HG02884 (cell line): Measurements from ENCODE around the gene SGPP2.
A peak's percentile ranks its signal among the peaks of the same experiment; 100 is the strongest.
"Not testable (repeated sequence)": the region's sequence is repeated elsewhere in the genome, so short reads cannot be mapped to it uniquely, and the experiment has no call there.

ENCODE experiments used
- ATAC-seq: cut with Tn5 transposase; IDR thresholded peaks from one replicate; pipeline ENCODE4 v1.9.1; 2021; ENCODE audit warnings: mild to moderate bottlenecking, moderate library complexity; ENCODE audit not compliant: unreplicated experiment

SGPP2 gene, protein sequence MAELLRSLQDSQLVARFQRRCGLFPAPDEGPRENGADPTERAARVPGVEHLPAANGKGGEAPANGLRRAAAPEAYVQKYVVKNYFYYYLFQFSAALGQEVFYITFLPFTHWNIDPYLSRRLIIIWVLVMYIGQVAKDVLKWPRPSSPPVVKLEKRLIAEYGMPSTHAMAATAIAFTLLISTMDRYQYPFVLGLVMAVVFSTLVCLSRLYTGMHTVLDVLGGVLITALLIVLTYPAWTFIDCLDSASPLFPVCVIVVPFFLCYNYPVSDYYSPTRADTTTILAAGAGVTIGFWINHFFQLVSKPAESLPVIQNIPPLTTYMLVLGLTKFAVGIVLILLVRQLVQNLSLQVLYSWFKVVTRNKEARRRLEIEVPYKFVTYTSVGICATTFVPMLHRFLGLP

DNA sequence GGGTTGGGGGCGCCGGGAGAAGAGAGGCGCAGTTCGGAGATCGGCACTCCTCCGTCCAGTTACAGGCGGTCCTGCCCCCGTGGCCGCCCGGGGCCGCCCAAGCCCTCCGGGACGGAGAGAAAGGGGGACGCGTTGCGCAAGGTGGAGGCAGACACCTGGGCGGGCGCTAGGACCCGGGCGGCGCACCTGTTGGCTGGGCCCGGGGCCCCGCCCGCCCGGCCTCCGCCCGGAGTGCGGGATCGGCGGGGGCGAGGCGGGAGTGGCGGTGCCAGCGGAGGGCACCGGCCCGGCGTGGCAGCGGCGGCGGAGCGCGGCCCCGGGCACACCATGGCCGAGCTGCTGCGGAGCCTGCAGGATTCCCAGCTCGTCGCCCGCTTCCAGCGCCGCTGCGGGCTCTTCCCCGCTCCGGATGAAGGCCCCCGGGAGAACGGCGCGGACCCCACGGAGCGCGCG, at the start of gene SGPP2:
SGPP2 (plus strand) TSS at position 268 of the 453 bp plus-strand sequence; CDS start at position 328, 60 bp downstream.
- peak; percentile 28 for ATAC-seq

DNA sequence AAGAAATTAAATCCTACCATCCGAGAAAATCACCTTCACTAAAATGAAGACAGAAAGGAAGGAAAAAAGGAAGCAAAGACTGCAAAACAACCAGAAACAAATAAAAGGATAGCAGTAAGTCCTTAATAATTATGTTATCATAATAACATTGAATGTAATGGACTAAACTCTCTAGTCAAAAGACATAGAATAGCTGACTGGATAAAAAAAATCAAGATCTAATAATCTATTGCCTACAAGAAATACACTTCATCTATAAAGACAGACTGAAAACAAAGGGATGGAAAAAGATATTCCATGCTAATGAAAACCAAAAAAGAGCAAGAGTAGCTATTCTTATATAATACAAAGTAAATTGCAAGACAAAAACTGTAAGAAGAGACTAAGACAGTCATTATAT, 48.5 kb upstream of the SGPP2 start:
- no peak for ATAC-seq

DNA sequence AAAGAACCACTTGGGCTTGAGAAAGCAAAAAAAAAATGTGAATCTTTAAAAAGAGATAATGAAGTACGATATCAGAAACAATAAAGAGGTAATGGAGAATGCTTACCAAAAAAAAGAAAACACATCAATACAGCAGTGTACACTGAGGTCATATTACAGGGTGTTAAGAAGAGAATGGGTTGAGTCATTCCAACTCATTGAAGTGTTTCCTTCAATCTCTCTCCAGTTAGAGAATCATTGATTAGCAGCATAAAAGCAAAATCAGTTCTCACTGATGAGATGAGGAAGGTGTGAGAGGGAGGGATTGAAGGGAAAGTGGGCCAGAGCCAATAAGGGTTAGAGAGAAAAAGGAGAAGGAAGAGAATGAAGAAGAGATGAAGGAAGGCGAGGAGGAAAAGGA, 43.9 kb upstream of the SGPP2 start:
- no peak for ATAC-seq

DNA sequence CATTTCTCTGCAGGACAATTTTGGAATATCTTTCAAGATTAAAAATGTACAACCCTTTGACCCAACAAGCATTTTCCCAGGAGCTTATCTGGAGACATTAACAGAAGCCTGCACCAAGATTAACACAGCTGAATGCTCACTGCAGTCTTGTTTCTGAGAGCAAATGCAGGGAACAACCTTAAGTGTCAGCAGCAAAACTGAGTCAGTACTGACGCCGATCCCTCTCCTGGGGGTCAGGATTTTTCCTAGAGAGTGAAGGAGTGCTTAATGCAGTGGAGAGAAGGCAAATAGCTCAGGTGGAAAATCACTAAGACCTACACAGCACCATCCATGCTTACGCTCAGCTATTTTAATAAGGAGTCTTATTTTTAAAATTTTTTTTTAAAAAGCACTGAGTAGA, 42.8 kb upstream of the SGPP2 start:
- ATAC-seq, result no peak

DNA sequence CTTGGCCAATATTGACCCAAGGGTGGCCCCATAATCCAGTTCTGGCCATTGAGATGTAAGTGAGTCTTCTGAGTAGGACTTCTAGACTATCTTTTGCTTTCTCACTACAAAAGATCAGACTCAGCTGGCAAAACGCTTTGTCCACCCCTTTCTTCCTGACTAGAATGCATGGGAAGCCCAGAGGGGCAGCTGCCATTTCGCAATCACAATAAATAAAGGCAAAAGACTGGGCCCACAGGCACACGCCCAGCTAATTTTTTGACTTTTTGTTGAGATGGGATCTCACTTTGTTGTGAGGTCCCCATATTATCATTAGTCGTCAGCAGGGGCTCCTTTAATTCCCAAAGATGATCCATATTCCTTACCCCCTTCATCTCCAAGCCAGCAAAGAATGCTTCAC, 41.1 kb upstream of the SGPP2 start:
- ATAC-seq, result no peak

DNA sequence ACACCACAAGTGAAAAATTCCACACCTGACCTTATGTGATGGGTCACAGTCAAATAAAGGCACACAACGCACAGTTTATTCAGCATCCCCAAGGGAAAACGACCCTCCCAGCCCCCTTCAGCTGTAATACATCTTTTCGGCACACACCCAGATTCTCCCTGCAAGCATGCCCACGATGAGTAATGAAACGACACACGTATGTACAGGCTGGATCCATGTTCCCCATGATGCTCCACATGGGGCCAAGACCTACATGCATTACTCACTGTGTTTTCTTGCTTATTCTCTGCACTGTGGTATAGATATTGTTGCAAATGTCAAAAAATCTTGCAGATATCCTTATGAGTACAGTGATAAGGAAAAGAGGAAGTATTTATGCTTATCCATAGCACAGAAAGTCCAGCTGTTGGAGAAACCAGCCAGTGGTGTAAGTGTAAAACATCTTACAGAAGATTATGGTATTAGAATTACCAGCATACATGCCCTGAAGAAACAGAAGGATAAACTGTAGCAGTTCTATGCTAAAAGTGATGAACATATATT, 32.5 kb upstream of the SGPP2 start:
- ATAC-seq, result no peak

DNA sequence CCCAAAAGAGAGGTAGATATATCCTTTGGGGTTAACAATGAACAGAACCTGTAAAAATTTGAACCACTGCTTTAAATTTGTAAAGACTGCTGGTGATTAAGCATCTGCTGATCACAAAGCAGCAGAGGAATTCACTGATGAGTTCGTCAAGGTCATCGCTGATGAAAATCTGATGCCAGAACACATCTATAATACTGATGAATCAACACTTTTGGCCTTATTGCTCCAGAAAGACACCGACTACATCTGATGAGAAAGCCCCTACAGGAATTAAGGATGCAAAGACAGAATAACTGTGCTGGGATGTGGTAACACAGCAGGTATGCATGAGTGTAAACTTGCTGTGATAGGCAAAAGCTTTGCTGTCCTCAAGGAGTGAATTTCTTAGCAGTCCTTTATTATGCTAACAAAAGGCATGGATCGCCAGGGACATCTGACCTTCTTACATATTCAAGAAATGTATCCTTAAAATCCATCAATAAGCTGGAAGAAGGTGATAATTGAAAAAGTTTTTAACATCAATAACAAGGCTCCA, 30.5 kb upstream of the SGPP2 start:
- ATAC-seq, result no peak

DNA sequence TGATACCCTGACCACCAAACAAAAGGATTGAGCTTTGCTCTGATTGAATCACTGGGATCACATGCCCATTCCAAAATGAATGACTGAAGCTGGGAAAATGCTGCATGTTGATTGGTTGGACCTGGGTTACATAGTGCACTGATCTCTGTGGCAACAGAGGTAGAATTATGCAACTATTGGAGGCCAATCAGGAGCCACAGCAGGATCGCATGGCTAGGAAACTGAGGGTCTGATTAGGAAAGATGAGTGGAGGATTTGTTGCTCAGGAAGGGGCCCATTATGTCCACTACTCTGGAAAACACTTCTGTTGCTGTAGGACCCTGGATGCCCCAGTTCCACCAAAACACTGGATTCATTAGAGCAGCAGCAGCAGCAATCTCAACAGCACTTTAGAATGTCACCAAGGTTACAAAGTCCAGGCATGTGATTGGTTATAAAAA, 25.9 kb upstream of the SGPP2 start:
- no peak for ATAC-seq

DNA sequence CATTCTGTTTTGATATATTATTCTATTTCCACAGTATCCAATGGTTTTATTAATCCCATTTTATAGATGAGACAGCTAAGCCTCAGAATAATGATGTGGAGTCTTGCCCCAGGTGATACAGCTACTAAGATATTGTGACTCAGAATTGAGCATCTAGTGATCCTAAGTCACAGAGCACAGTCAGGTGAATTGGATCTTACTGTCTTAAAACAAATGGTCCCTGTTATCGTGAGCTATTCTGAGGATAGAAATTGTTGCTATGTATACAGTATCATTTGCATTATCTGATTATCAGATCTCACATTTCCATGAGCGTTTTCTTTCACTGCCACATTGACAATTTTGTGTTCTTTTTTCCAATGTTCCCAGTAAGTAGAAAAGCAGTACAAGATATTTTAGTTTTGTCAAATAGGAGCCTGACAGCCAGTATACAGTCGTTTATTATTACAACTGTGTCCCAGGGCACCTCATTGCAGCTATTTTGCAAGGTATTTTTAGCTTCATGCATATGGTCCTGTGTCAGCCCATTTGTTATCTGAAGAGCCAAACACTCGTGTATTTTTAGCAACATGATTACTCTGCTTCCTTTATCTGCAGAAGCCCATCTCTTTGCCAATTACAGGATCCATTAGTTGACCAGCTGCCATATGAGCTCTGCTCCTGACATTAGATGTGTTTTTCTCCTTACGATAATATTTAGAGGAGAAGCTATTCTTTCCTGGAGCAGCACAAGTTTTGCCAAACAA, 25.1 kb upstream of the SGPP2 start:
- no peak for ATAC-seq

DNA sequence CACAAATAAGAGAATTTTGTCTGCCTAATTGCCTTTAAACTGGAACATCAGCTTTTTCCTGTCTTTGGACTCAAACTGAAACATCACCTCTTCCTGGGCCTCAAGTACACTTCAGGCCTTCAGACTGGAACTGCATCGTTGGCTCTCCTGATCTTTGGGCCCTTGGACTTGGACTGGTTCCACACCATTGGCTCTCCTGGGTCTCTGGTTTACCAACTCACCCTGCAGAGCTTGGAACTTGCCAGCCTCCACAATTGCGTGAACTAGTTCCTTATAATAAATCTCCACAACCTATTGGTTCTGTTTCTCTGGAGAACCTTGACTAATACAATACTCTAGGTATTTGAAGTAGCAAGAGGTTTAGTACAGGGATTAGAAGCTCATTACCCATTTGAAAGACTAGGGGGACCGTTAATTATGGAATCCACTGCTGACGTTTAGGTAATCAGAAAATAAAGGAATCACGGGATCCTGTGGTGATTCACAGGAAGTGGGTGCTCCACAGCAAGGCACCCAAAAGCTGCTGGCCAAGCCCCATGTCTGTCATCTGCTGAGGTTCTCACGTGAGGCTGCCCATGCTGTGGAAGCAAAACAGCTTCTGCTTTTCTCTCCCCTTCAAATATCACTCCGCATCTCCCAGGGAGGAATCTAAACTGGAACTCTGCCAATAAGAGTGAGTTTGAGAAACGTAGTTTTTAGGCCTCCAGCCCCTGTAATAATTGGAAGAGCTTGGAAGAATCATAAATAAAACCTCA, 20.0 kb upstream of the SGPP2 start:
- no peak for ATAC-seq

DNA sequence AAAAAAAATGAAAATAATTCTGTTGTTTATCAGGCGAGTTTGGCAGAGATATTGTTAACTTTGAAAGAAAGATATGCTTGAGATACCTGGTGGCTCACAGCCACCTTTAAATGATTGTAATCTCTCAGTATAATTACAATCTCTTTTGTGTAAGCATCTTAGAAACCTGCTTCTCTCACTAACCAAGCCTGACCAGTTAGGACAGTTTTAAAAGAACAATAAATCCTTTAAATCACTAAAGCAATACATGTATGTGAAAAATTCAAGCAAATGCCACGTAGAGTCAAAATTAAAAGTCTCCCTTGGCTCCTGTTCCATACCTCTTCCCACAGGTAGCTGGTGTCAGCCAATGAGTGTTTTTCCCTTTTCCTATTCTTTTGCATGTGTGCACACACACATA, 15.7 kb upstream of the SGPP2 start:
- no peak for ATAC-seq

DNA sequence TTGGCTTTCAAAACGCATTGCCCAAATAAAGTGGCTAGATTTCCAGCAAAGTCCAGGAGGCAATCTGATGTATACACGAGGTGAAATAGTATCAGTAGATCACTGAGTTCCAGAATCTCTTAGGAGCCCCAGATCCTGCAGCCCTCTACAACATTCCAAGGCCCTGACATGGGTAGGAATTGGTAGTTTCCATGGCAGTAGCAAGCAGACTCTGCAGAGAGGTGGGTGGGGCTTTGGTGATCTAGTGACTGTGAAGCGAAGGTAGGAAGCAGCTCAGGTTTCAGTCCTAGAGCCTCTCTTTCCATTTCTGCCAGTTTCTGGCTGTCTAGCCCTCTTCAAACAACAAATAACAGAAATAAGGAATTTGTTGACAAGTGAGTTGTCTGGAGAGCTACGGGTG, 13.8 kb upstream of the SGPP2 start:
- ATAC-seq, result no peak

DNA sequence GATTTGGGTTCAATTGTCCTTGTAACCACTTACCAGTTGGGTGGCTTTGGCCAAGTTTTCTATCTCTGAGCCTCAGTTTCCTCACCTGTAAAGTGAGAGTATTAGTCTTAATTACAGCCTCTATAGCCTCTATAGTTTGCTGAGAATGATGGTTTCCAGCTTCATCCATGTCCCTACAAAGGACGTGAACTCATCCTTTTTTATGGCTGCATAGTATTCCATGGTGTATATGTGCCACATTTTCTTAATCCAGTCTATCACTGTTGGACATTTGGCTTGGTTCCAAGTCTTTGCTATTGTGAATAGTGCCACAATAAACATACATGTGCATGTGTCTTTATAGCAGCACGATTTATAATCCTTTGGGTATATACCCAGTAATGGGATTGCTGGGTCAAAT, 12.0 kb upstream of the SGPP2 start:
- not testable (repeated sequence) for ATAC-seq

DNA sequence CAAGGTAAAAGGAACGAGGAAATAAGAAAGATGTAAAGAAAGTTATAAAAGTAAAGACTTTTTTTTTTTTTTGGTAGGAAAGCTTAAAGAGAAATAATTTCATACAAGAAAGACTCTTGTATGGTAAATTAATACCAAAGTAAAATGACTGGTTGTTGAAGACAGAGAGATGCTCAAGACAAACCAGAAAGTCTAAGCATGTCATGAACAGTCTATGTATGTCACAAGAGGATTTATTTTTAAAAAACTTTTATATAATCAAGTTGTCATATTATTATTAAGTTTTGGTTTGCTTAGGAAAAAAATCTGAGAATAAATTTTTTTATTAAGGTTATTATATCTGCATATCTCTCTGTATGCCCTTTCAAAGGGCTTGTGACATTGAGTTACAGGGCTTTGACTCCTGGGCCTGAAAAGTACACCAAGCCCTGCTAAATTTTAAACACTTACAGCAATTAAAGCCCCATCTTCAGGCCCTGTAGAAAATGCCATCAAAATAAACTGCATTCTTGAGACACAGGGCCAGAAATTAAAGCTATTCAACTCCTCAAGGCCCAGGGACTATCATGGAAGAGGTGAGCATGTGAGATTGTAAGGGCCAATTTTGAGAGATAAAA, 10.9 kb upstream of the SGPP2 start:
- ATAC-seq, result no peak

DNA sequence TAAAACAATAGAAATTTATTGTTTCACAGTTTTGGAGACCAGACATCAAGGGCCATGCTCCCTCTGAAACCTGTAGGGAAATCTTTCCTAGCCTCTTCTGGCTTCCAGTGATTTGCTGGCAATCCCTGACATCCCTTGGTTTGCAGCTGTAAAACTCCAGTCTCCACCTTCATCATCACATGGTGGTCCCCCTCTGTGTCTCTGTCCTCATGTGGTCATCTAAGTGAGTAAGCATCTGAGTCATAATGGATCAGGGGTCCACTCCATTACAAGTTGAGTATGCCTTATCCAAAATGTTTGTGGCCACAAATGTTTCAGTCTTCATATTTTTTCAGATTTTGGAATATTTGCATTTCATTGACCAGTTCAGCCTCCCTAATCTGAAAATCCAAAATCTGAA, 5.6 kb upstream of the SGPP2 start:
- ATAC-seq, result no peak

DNA sequence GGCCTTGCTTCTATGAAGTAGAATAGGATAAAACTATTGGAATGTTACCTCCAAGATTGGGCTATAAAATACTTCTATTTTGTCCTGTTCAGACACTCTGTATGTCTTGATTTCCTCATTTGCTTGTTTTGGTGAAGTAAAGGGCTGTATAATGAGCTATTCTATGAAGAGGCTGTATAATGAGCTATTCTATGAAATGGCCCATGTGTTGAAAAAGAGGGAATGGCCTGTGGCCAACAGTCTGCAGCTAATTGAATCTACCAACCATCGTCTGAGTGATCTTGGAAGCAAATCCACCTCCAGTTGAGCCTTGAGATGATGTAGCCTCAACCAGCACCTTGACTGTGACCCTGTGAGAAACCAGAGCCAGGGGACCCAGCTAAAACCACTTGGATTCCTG, 3.8 kb upstream of the SGPP2 start:
- no peak for ATAC-seq

DNA sequence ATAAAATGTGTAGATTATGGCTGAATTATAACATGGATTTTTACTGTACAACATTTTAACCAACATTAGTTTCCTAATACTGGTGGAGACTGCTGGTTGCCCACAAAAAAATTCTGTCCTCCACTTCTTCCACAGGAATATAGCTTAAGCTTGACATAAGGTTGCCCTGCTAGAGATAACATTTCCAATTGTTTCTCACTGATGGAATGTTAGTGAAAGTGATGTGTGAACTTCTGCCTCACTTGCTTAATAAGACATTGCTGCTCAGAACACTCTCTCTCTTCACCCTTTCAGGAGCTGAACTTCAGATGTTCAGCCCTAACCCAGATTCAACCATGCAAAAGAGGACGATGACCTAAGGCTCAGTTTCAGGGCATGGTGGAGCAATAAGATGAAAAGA, 2.7 kb upstream of the SGPP2 start:
- no peak for ATAC-seq

DNA sequence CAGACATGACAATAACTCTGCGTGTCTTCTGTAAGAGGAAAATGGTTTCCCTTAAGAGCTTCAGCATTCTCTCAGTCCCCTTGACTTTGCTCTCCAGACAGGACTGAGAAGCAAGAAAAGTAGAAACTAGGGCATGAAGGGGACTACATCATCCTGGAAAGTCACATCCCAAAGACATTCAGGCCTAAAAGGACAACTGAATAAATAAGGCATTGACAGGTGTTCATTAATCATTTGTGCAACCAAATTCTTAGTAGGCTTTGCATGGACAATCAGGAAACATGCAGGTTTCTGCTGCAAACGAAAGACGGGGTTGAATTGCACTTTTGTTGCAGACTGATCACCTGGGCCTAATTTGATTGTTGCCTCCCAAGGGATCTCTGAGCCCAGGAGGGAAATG, 1.2 kb upstream of the SGPP2 start:
- ATAC-seq, result no peak

DNA sequence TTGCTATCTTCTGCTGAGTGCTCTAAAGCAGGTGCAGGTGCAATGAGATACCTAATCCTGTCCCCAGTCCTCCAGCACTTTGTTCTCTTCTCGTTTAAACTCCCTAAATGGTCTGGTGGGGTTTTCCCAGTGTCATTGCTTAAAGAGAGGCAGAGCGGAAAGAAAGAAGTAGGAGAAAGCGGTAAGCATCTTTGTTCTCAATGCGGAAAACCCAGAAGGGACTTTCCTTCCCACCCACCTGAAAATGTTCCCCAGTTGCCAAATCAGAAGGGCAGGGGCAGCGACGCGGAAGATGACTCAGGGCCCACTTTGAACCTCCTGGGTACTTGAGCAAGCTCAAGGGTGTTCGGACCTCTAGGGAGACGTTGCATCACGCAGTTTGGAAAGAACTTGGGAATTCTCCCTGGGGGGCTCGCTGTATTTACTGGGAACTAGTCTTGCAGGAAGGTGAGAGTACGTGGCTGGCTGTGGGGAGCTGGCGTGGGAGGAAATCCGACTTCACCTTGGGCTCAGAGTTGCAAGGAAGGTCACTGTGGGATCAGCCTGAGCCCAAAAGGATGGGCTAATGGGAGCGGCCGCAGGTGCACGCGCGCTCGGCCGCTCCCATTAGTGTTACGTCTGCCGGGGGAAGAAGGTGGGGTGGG, 589 bp upstream of the SGPP2 start:
- peak; percentile 35 for ATAC-seq
